HEK293 (cell line): ENCODE results near the gene TSPAN11.

Experiments used
- CTCF ChIA-PET: fragments of 350-600 bp; formaldehyde crosslinking; extraction: SDS; loops from one replicate; lab custom pipeline; 2021; ENCODE audit warnings: antibody characterized with exemption; lab: Yijun Ruan, JAX
- POLR2A ChIA-PET: fragments of 300-600 bp; formaldehyde crosslinking; extraction: SDS; loops from one replicate; lab custom pipeline; 2020; ENCODE audit warnings: antibody characterized with exemption, inconsistent platforms; lab: Yijun Ruan, JAX
- H3K27ac ChIP-seq: fragments of 200-500 bp; sonication (Bioruptor generic); 2 replicates; pipeline ENCODE4 v1.5.1; 2014; ENCODE audit warnings: low read depth, low read length, control low read depth, inconsistent platforms; ENCODE audit errors: extremely low read depth
- H3K36me3 ChIP-seq, 2 experiments: fragments of 200-500 bp in 1 of 2; sonication (Bioruptor generic) in 1 of 2; 1 replicate in 1 of 2; 2 replicates in 1 of 2; pipeline ENCODE4 v1.5.1; 2014 to 2017; ENCODE audit warnings: inconsistent platforms in 2 of 2, low read length in 2 of 2; ENCODE audit not compliant: control insufficient read depth in 2 of 2, insufficient read depth in 1 of 2
- H3K4me1 ChIP-seq: fragments of 200-500 bp; sonication (Bioruptor generic); 2 replicates; pipeline ENCODE4 v1.5.1; 2014; ENCODE audit warnings: mild to moderate bottlenecking, low read length, inconsistent platforms; ENCODE audit not compliant: control insufficient read depth, insufficient read depth
- H3K4me3 ChIP-seq: 2 replicates; pipeline ENCODE4 v1.5.1; 2011; ENCODE audit warnings: low read depth, mild to moderate bottlenecking, control low read depth, low read length, moderate library complexity
- H3K9me3 ChIP-seq: fragments of 200-500 bp; sonication (Bioruptor generic); 2 replicates; pipeline ENCODE4 v1.5.1; 2014; ENCODE audit warnings: low read depth, low read length, inconsistent platforms; ENCODE audit not compliant: control insufficient read depth, insufficient read depth
- BCL11A ChIP-seq: fragments of 450-650 bp; formaldehyde crosslinking; IDR thresholded peaks from 2 replicates; pipeline ENCODE4 v1.5.1; 2016; ENCODE audit warnings: low read depth, missing biosample characterization, missing genetic modification characterization
- KLF1 ChIP-seq: fragments of 450-650 bp; formaldehyde crosslinking; IDR thresholded peaks from 2 replicates; pipeline ENCODE4 v1.5.1; 2016; ENCODE audit warnings: missing biosample characterization, missing genetic modification characterization
- MYNN ChIP-seq: fragments of 450-650 bp; formaldehyde crosslinking; IDR thresholded peaks from 2 replicates; pipeline ENCODE4 v1.5.1; 2016; ENCODE audit warnings: missing biosample characterization, missing genetic modification characterization, borderline replicate concordance
- SCRT2 ChIP-seq: fragments of 450-650 bp; formaldehyde crosslinking; IDR thresholded peaks from 2 replicates; pipeline ENCODE4 v1.5.1; 2016; ENCODE audit warnings: missing biosample characterization, missing genetic modification characterization
- SP3 ChIP-seq: fragments of 450-650 bp; formaldehyde crosslinking; IDR thresholded peaks from 2 replicates; pipeline ENCODE4 v1.5.1; 2016; ENCODE audit warnings: missing biosample characterization, missing genetic modification characterization
- TRIM28 ChIP-seq: IDR thresholded peaks from 2 replicates; pipeline ENCODE4 v1.6.1; 2011; ENCODE audit warnings: low read length, control low read depth, borderline replicate concordance
- YY1 ChIP-seq: fragments of 450-650 bp; formaldehyde crosslinking; IDR thresholded peaks from 2 replicates; pipeline ENCODE4 v1.5.1; 2018; ENCODE audit warnings: missing biosample characterization, missing genetic modification characterization
- ZBTB26 ChIP-seq: fragments of 450-650 bp; formaldehyde crosslinking; optimal IDR thresholded peaks from 2 replicates; pipeline ENCODE3; 2016; ENCODE audit warnings: missing biosample characterization, mild to moderate bottlenecking, missing genetic modification characterization
- ZBTB6 ChIP-seq: fragments of 450-650 bp; formaldehyde crosslinking; IDR thresholded peaks from 2 replicates; pipeline ENCODE4 v1.5.1; 2017; ENCODE audit warnings: missing biosample characterization, missing genetic modification characterization
- ZFP37 ChIP-seq: fragments of 450-650 bp; formaldehyde crosslinking; IDR thresholded peaks from 2 replicates; pipeline ENCODE4 v1.5.1; 2016; ENCODE audit warnings: missing biosample characterization, missing genetic modification characterization
- ZNF140 ChIP-seq: fragments of 450-650 bp; formaldehyde crosslinking; IDR thresholded peaks from 2 replicates; pipeline ENCODE4 v1.5.1; 2016; ENCODE audit warnings: missing biosample characterization, missing genetic modification characterization
- ZNF175 ChIP-seq: fragments of 450-650 bp; formaldehyde crosslinking; IDR thresholded peaks from 2 replicates; pipeline ENCODE4 v1.5.1; 2016; ENCODE audit warnings: missing biosample characterization, missing genetic modification characterization
- ZNF184 ChIP-seq: fragments of 450-650 bp; IDR thresholded peaks from 2 replicates; pipeline ENCODE4 v1.5.1; 2018; ENCODE audit warnings: missing biosample characterization, mild to moderate bottlenecking, missing genetic modification characterization
- ZNF311 ChIP-seq: fragments of 450-650 bp; formaldehyde crosslinking; IDR thresholded peaks from 2 replicates; pipeline ENCODE4 v1.5.1; 2017; ENCODE audit warnings: missing biosample characterization, missing genetic modification characterization, borderline replicate concordance
- ZNF391 ChIP-seq: fragments of 450-650 bp; formaldehyde crosslinking; IDR thresholded peaks from 2 replicates; pipeline ENCODE4 v1.5.1; 2016; ENCODE audit warnings: low read depth, missing biosample characterization, missing genetic modification characterization, borderline replicate concordance
- ZNF433 ChIP-seq: fragments of 450-650 bp; formaldehyde crosslinking; IDR thresholded peaks from 2 replicates; pipeline ENCODE4 v1.5.1; 2016; ENCODE audit warnings: missing biosample characterization, missing genetic modification characterization, low read depth
- ZNF518A ChIP-seq: fragments of 450-650 bp; formaldehyde crosslinking; conservative IDR thresholded peaks from 2 replicates; pipeline ENCODE4 v1.5.1; 2016; ENCODE audit warnings: low read depth, missing biosample characterization, missing genetic modification characterization
- ZNF623 ChIP-seq: fragments of 450-650 bp; formaldehyde crosslinking; IDR thresholded peaks from 2 replicates; pipeline ENCODE4 v1.5.1; 2016; ENCODE audit warnings: missing biosample characterization, missing genetic modification characterization
- ZNF660 ChIP-seq: fragments of 450-650 bp; IDR thresholded peaks from 2 replicates; pipeline ENCODE4 v1.5.1; 2018; ENCODE audit warnings: missing biosample characterization, mild to moderate bottlenecking, missing genetic modification characterization
- ZNF701 ChIP-seq: fragments of 450-650 bp; formaldehyde crosslinking; IDR thresholded peaks from 2 replicates; pipeline ENCODE4 v1.5.1; 2016; ENCODE audit warnings: missing biosample characterization, missing genetic modification characterization
- ZNF747 ChIP-seq: fragments of 450-650 bp; formaldehyde crosslinking; IDR thresholded peaks from 2 replicates; pipeline ENCODE4 v1.5.1; 2016; ENCODE audit warnings: missing biosample characterization, missing genetic modification characterization
- ZSCAN4 ChIP-seq: fragments of 450-650 bp; formaldehyde crosslinking; IDR thresholded peaks from 2 replicates; pipeline ENCODE4 v1.5.1; 2017; ENCODE audit warnings: missing biosample characterization, missing genetic modification characterization

Gene TSPAN11

GRCh38 chr12:31002999-31003398 is 76.5 kb downstream of the TSPAN11 start (continued):
- TF ChIP-seq ZNF518A (tag by site-specific recombination) (no peak), ZNF660 (0 out of 2 replicates have a peak, but pooled peaks have one; percentile 35), TRIM28 (no peak), BCL11A (tag by site-specific recombination) (no peak), ZNF433 (tag by site-specific recombination) (no peak), MYNN (tag by site-specific recombination) (no peak), ZNF311 (tag by site-specific recombination) (no peak)

GRCh38 chr12:31003861-31004640 is 77.5 kb downstream of the TSPAN11 start:
- no peak for TF ChIP-seq SP3 (tag by site-specific recombination)
- no peak for TF ChIP-seq ZSCAN4
- TF ChIP-seq ZBTB6: no peak
- TF ChIP-seq ZNF184 (tag by site-specific recombination): no peak
- TF ChIP-seq YY1: no peak
- TF ChIP-seq SCRT2: no peak
- TF ChIP-seq ZNF747 (tag by site-specific recombination): no peak
- no peak for TF ChIP-seq ZNF623 (tag by site-specific recombination)
- no peak for TF ChIP-seq ZFP37 (tag by site-specific recombination)
- TF ChIP-seq ZNF175 (tag by site-specific recombination): no peak
- TF ChIP-seq ZBTB26 (tag by site-specific recombination): no peak
- TF ChIP-seq ZNF140: no peak
- TF ChIP-seq ZNF391 (tag by site-specific recombination): no peak
- no peak for TF ChIP-seq KLF1
- TF ChIP-seq ZNF701 (tag by site-specific recombination): no peak
- Histone ChIP-seq H3K9me3 (no peaks in the 10 kb centered on the region), H3K4me1 (no peaks in the 10 kb centered on the region), H3K36me3 (no peaks in the 10 kb centered on the region), H3K27ac (no peak overlapping the region), H3K4me3 (no peak overlapping the region)
- ChIA-PET POLR2A (interaction anchor here (0.5 kb wide), 1 partner anchor 90 kb away, joined by 3 read pairs; no protein-coding TSS in a partner anchor), CTCF (no interaction called here)
